ENCODE measurements around the gene CST5. TPM values are rescaled to one million over a fixed set of nuclear protein-coding genes. Genes with fewer than 3 reads are reported as not detected.
"Not testable (repeated sequence)": the region's sequence is repeated elsewhere in the genome, so short reads cannot be mapped to it uniquely, and the experiment has no call there.

Gene CST5
- total RNA-seq, 1 donor from 2014 or later: not detected

- H3K4me1 Mint-ChIP-seq: peaks cover 14% of the 10 kb centered on the region
- H3K27ac Mint-ChIP-seq (ENCODE audit: unreplicated experiment): no peak overlapping the region
- H3K9me3 Mint-ChIP-seq: no peaks in the 10 kb centered on the region
- H3K4me3 Mint-ChIP-seq: no peak overlapping the region
- TF ChIP-seq, protein P1, sequence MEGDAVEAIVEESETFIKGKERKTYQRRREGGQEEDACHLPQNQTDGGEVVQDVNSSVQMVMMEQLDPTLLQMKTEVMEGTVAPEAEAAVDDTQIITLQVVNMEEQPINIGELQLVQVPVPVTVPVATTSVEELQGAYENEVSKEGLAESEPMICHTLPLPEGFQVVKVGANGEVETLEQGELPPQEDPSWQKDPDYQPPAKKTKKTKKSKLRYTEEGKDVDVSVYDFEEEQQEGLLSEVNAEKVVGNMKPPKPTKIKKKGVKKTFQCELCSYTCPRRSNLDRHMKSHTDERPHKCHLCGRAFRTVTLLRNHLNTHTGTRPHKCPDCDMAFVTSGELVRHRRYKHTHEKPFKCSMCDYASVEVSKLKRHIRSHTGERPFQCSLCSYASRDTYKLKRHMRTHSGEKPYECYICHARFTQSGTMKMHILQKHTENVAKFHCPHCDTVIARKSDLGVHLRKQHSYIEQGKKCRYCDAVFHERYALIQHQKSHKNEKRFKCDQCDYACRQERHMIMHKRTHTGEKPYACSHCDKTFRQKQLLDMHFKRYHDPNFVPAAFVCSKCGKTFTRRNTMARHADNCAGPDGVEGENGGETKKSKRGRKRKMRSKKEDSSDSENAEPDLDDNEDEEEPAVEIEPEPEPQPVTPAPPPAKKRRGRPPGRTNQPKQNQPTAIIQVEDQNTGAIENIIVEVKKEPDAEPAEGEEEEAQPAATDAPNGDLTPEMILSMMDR (conservative IDR thresholded peaks at IDR 0.05): no peak
- no peaks in the 10 kb centered on the region for H3K27me3 Mint-ChIP-seq (ENCODE audit: low read depth)
- DNase-seq (ENCODE audit: low read depth, low spot score): no peak
- H3K36me3 Mint-ChIP-seq (ENCODE audit: low read depth): no peaks in the 10 kb centered on the region
These were observed 22.8 kb downstream of the CST5 start for GRCh38 chr20:23856736-23857135.

- DNase-seq (ENCODE audit: low read depth, low spot score): no peak
- H3K4me1 Mint-ChIP-seq: peaks cover 14% of the 10 kb centered on the region
- H3K27ac Mint-ChIP-seq (ENCODE audit: unreplicated experiment): no peak overlapping the region
- TF ChIP-seq, protein P1 (conservative IDR thresholded peaks at IDR 0.05): no peak
- H3K4me3 Mint-ChIP-seq: no peak overlapping the region
- no peaks in the 10 kb centered on the region for H3K36me3 Mint-ChIP-seq (ENCODE audit: low read depth)
- H3K27me3 Mint-ChIP-seq (ENCODE audit: low read depth): no peaks in the 10 kb centered on the region
- no peaks in the 10 kb centered on the region for H3K9me3 Mint-ChIP-seq
These were observed 23.3 kb downstream of the CST5 start for GRCh38 chr20:23856226-23856625.

GRCh38 chr20:23841693-23842092 is 37.9 kb downstream of the CST5 start:
- Mint-ChIP-seq H3K4me3 (no peak overlapping the region), H3K9me3 (peaks cover 2% of the 10 kb centered on the region), H3K36me3 (ENCODE audit: low read depth) (no peaks in the 10 kb centered on the region), H3K27me3 (ENCODE audit: low read depth) (peaks cover 7% of the 10 kb centered on the region), H3K27ac (ENCODE audit: unreplicated experiment) (no peak overlapping the region), H3K4me1 (no peaks in the 10 kb centered on the region)
- TF ChIP-seq, protein P1 (conservative IDR thresholded peaks at IDR 0.05): no peak
- DNase-seq (ENCODE audit: low read depth, low spot score): no peak

DNA sequence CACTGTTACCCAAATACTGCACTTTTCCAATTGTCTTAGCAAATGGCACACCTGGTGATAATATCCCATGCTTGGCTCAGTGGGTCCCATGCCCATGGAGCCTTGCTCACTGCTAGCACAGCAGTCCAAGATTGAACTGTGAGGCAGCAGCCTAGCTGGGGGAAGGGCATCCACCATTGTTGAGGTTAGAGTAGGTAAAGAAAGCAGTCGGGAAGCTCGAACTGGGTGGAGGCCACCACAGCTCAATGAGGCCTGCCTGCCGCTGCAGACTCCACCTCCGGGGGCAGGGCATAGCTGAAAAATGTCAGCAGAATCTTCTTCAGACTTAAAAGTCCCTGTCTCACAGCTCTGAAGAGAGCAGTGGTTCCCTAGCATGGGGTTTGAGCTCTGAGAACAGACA is 43.8 kb downstream of the CST5 start:
- Mint-ChIP-seq H3K4me3 (no peak overlapping the region), H3K4me1 (no peaks in the 10 kb centered on the region), H3K27me3 (ENCODE audit: low read depth) (peaks cover 7% of the 10 kb centered on the region), H3K27ac (ENCODE audit: unreplicated experiment) (no peak overlapping the region), H3K9me3 (peaks cover 2% of the 10 kb centered on the region), H3K36me3 (ENCODE audit: low read depth) (no peaks in the 10 kb centered on the region)
- no peak for DNase-seq (ENCODE audit: low read depth, low spot score)
- TF ChIP-seq, protein P1 (conservative IDR thresholded peaks at IDR 0.05): no peak

DNA sequence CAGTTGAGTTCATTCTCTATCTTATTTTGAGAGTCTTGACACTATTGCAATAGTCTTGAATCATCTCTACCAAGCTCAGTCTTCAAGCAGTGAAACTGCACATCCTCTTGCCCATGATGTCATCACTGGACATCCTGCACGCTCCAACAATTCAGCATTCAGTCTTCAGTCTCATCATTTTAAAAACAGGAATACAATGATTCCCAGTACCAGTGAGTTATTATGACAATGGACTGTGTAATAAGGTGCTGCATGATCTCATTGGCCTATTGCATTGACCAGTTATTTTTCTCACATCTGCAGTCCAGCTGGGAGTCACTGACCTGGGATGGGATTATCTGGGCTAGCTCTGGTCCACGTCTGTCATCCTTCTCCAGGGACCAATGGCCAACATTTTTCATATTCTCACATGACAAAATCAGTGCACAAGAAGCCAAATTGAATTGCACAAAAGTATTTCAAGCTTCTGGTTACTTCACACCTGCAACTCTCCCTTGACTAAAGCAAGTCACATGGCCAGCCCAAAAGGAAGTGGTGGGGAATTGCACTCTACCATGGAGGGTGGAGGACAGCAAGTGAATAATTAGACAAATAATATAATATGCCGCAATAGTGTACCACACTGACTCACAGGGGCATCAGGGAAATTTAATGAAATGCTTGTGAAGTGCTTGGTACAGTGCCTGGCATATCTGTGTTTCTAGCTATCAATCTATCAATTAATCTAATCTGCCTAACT is 46.6 kb downstream of the CST5 start:
- Mint-ChIP-seq H3K36me3 (ENCODE audit: low read depth) (no peaks in the 10 kb centered on the region), H3K4me3 (no peak overlapping the region), H3K9me3 (no peaks in the 10 kb centered on the region), H3K27ac (ENCODE audit: unreplicated experiment) (no peak overlapping the region), H3K27me3 (ENCODE audit: low read depth) (peaks cover 3% of the 10 kb centered on the region), H3K4me1 (peaks cover 8% of the 10 kb centered on the region)
- no peak for DNase-seq (ENCODE audit: low read depth, low spot score)
- TF ChIP-seq, protein P1 (conservative IDR thresholded peaks at IDR 0.05): no peak

DNA sequence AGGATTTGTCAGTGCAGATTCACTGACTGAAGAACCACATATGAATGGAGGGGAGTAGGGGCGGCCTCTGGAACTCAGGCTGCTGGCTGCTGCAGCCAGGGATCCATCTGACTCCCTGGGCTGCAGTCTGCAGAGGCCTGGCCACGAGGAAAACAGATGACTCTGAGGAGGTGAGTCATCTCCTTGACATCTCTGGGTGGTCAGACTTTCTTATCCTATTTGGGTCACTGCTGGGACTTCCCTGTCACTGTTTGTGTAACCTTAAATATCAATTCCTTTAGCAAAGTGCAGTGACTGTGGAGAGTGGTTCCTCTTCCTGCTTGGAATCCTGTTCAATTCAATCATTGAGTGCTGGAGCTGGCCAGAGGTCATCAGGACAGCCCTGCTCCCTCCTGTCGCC is 47.6 kb downstream of the CST5 start:
- H3K4me1 Mint-ChIP-seq: peaks cover 11% of the 10 kb centered on the region
- not testable (repeated sequence) for H3K27me3 Mint-ChIP-seq (ENCODE audit: low read depth); H3K36me3 Mint-ChIP-seq (ENCODE audit: low read depth); DNase-seq (ENCODE audit: low read depth, low spot score); H3K9me3 Mint-ChIP-seq; H3K27ac Mint-ChIP-seq (ENCODE audit: unreplicated experiment); H3K4me3 Mint-ChIP-seq

Measured in neural crest cell (in vitro differentiated cells).